Stimulated activated naive CD4-positive, alpha-beta T cell treated with Interleukin-2 at 50 U/mL for 16 hours (primary cell): ENCODE results near the gene SMARCA4.
"Not testable (repeated sequence)": the region's sequence is repeated elsewhere in the genome, so short reads cannot be mapped to it uniquely, and the experiment has no call there.

Source experiments
- DNase-seq: peaks from one replicate; lab custom pipeline; 2025; lab: John Stamatoyannopoulos, UW

SMARCA4 gene

DNA sequence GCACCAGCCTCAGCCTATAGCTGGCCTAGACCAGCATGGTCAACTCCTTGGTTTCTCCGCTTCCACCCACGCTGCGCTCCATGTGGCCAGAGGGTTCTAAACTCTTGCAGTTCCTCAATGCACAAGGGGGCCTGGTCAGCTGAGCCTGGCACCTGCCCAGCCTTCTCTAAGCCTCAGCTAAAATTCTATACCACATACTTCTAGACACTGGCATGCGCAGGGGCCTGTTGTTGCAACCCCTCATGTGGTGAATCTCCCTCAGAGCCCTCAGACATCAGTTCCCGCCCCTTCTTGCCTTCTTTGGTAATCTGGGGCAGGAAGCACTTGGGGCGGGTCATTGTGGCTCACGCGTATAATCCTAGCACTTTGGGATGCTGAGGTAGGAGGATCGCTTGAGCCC lies 108.7 kb downstream of the SMARCA4 start:
- no peak for DNase-seq

DNA sequence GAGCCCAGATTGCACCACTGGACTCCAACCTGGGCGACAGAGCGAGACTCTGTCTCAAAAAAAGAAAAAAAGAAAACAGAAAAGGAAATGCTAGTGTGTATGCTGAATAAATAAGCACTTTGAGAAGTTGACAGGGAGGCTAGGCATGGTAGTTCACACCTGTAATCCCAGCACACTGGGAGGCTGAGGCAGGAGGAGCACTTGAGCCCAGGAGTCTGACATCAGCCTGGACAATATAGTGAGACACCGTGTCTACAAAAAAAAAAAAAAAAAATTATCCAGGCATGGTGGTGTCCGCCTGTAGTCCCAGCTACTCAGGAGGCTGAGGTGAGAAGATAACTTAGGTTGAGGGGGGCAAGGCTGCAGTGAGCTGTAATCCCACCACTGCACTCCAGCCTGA lies 109.3 kb downstream of the SMARCA4 start:
- no peak for DNase-seq

GRCh38 chr19:11073568-11073967 lies 112.7 kb downstream of the SMARCA4 start:
- no peak for DNase-seq

- DNase-seq, result not testable (repeated sequence)
Measured at GRCh38 chr19:11076792-11077191, 116.0 kb downstream of the SMARCA4 start.

DNA sequence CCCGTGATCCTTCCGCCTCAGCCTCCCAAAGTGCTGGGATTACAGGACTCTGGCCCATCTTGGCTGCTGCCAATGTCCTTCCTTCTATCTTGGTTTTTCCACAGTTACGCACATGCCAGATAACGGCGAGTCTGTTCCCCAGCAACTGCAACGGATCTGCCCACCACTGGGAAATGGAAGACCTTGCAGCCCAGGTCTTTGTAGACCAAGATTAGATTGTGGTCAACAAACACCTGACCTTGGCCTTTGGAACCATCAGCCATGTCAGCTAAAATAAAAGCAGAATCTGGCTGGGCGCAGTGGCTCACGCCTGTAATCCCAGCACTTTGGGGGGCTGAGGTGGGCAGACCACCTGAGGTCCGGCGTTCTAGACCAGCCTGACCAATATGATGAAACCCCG lies 118.1 kb downstream of the SMARCA4 start:
- DNase-seq, result no peak

DNA sequence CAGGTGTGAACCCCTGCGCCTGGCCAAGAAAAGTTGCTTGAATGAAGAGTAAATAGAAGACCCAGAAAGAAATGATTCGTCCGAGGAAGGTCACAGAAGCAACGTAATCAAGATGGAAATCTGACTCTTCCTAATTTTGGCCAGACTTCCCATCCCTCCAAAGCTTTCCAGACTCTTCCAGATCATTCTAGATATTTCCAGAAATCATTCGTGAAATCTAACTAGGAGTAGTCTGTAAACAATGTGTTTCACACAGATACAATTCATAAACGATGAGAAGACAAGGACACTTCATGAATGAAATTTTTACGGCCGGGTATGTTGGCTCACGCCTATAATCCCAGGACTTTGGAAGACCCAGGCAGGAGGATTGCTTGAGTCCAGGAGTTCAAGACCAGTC lies 119.2 kb downstream of the SMARCA4 start:
- DNase-seq, result no peak

- no peak for DNase-seq
Measured at GRCh38 chr19:11087870-11088505, 127.2 kb downstream of the SMARCA4 start.

DNA sequence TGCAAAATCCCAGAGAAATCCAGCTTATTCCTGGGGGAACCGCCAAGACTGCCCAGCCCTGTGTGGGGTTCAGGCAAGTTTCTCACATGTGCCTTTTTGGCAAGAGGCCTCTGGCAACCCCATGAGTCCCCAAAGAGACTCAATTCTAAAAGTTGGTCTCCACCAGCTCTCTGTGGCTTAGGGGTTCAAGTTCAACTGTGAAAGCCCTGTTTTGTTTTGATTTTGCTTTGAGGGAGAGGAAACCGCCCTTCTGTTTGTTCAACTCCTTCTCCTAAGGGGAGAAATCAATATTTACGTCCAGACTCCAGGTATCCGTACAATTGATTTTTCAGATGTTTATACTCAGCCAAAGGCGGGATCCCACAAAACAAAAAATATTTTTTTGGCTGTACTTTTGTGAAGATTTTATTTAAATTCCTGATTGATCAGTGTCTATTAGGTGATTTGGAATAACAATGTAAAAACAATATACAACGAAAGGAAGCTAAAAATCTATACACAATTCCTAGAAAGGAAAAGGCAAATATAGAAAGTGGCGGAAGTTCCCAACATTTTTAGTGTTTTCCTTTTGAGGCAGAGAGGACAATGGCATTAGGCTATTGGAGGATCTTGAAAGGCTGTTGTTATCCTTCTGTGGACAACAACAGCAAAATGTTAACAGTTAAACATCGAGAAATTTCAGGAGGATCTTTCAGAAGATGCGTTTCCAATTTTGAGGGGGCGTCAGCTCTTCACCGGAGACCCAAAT lies 127.8 kb downstream of the SMARCA4 start:
- no peak for DNase-seq

DNA sequence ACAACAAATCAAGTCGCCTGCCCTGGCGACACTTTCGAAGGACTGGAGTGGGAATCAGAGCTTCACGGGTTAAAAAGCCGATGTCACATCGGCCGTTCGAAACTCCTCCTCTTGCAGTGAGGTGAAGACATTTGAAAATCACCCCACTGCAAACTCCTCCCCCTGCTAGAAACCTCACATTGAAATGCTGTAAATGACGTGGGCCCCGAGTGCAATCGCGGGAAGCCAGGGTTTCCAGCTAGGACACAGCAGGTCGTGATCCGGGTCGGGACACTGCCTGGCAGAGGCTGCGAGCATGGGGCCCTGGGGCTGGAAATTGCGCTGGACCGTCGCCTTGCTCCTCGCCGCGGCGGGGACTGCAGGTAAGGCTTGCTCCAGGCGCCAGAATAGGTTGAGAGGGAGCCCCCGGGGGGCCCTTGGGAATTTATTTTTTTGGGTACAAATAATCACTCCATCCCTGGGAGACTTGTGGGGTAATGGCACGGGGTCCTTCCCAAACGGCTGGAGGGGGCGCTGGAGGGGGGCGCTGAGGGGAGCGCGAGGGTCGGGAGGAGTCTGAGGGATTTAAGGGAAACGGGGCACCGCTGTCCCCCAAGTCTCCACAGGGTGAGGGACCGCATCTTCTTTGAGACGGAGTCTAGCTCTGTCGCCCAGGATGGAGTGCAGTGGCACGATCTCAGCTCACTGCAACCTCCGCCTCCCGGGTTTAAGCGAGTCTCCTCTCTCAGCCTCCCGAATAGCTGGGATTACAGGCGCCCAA lies 128.6 kb downstream of the SMARCA4 start, which contains the start of gene LDLR:
Gene LDLR (plus strand): TSS at position 210 of the 760 bp plus-strand sequence. CDS start 86 bp downstream, at position 296.
- peak; percentile 78 for DNase-seq

- DNase-seq, result not testable (repeated sequence)
Measured at GRCh38 chr19:11090014-11090263, 129.1 kb downstream of the SMARCA4 start.

GRCh38 chr19:11090264-11090996 lies 129.6 kb downstream of the SMARCA4 start:
- DNase-seq, result peak; percentile 98

- no peak for DNase-seq
Measured at GRCh38 chr19:11090997-11091702, 130.3 kb downstream of the SMARCA4 start.

- DNase-seq, result peak; percentile 51
Measured at GRCh38 chr19:11091703-11092153, 130.9 kb downstream of the SMARCA4 start.

DNA sequence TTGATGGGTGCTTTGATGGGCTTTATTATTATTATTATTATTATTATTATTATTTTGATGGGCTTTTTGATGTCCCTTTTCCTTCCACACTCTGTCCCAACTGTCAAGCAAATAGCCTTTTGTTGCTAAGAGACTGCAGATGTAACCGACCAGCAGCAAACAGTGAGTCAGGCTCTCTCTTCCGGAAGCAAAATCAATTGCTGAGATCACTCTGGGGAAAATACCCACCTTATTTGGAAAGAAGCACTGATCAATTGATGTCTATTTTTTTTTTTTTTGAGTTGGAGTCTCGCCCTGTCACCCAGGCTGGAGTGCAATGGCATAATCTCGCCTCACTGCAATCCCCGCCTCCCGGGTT lies 131.3 kb downstream of the SMARCA4 start:
- DNase-seq, result peak; percentile 34

- DNase-seq, result no peak
Measured at GRCh38 chr19:11093689-11094238, 132.9 kb downstream of the SMARCA4 start.

- no peak for DNase-seq
Measured at GRCh38 chr19:11094520-11094894, 133.7 kb downstream of the SMARCA4 start.

DNA sequence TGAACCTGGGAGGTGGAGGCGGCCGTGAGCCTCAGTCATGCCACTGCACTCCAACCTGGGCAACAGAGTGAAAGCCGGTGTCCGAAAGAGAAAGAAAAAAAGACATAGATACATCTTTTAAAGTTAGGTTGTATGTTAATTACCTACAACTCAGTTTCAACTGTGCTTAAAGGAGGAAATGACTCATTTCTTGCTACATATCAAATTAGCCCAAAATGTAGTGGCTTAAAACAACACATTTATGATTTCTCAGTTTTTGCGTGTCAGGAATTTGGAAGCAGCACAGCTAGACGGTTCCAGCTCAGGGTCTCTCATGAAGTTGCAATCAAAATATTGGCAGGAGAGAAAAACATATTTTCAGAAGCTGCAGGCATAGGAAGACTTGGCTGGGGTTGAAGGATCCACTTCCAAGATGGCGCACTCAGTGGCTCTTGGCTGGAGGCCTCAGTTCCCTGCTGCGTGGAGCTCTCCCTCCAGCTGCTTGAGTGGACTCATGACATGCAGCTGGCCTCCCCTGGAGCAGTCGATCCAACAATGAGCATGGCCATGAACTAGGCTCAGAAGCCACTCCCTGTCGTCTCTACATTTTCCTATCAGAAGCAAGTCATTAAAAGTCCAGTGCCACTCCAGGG lies 135.5 kb downstream of the SMARCA4 start:
- peak; percentile 32 for DNase-seq

- DNase-seq, result not testable (repeated sequence)
Measured at GRCh38 chr19:11097367-11097766, 136.5 kb downstream of the SMARCA4 start.

GRCh38 chr19:11098327-11098726 lies 137.5 kb downstream of the SMARCA4 start:
- no peak for DNase-seq

- DNase-seq, result no peak
Measured at GRCh38 chr19:11098861-11099260, 138.0 kb downstream of the SMARCA4 start.

DNA sequence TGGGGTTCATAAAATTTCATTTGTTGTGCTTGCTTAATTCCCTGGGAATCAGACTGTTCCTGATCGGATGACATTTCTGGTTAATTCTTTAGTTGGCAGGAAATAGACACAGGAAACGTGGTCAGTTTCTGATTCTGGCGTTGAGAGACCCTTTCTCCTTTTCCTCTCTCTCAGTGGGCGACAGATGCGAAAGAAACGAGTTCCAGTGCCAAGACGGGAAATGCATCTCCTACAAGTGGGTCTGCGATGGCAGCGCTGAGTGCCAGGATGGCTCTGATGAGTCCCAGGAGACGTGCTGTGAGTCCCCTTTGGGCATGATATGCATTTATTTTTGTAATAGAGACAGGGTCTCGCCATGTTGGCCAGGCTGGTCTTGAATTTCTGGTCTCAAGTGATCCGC lies 139.2 kb downstream of the SMARCA4 start:
- no peak for DNase-seq
